NOMO-1 treated with DMSO at 0.1 percent for 48 hours (cell line): ENCODE results near the gene MTARC1.
A peak's percentile ranks its signal among the peaks of the same experiment; 100 is the strongest.

ENCODE experiments used
- DNase-seq: peaks from one replicate; lab custom pipeline; 2025; ENCODE audit not compliant: unreplicated experiment; lab: John Stamatoyannopoulos, UW

MTARC1 gene

DNA sequence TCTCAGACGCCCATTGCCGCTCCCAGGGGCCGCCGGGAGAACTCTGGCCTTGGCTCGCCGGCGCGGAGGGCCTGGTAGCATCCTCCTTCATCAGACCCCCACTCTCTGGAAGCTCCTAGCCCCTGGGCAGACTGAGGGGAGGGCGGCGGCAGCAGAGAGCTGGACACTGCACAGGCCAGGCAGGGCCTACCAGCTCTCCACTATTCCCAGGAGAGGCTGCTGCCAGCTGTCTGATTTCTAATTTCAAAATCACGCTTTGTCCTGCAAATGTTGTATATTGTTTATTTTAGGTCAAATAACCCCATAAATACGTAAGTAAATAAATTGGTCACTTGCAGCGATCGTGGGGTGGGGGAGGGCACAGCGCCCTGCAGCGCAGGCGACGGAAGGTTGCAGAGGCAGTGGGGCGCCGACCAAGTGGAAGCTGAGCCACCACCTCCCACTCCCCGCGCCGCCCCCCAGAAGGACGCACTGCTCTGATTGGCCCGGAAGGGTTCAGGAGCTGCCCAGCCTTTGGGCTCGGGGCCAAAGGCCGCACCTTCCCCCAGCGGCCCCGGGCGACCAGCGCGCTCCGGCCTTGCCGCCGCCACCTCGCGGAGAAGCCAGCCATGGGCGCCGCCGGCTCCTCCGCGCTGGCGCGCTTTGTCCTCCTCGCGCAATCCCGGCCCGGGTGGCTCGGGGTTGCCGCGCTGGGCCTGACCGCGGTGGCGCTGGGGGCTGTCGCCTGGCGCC, at the start of gene MTARC1:
Gene MTARC1, plus strand, starts transcription at position 577 of the 732 bp plus-strand sequence. Its CDS starts 32 bp downstream, at position 609.
- DNase-seq: peak; percentile 66

DNA sequence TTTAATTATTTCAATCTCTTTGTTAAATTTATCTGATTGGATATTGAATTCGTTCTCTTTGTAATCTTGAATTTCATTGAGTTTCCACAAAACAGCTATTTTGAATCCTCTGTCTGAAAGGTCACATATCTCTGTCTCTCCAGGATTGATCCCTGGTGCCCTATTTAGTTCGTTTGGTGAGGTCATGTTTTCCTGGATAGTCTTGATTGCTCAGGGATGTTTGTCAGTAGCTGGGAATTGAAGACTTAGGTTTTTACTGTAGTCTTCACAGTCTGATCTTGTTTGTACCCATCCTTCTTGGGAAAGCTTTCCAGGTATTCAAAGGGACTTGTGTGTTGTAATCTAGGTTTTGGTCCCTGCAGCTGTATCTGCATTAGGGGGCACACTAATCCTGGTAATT, 45.4 kb upstream of the MTARC1 start:
- no peak for DNase-seq

DNA sequence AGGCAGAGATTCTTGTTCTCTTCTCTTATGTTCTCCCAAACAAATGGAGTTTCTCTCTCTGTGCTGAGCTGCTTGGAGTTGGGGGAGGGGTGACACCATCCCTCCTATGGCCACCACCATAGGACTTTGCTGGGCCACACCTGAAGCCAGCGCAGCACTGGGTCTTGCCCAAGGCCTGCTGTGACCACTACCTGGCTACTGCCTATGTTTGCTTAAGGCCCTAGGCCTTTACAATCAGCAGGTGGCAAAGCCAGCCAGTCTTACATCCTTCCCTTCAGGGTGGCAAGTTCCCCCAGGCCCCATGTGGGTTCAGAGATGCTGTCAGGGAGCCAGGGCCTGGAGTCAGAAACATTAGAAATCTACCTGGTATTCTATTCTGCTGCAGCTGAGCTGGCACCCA, 44.9 kb upstream of the MTARC1 start:
- DNase-seq: no peak

DNA sequence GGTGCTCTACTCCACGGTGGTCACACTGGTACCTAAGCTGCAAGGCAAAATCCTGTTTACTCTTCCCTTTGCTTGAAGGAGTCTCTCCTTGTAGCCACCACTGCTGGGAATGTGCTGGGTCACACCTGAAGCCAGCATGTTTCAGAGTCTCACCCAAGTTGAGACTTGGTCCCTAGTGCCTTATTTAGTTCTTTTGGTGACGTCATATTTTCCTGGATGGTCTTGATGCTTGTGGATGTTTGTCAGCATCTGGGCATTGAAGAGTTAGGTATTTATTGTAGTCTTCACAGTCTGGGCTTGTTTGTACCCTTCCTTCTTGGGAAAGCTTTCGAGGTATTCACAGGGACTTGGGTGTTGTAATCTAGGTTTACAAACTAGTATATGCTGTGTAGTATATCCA, 44.2 kb upstream of the MTARC1 start:
- no peak for DNase-seq

DNA sequence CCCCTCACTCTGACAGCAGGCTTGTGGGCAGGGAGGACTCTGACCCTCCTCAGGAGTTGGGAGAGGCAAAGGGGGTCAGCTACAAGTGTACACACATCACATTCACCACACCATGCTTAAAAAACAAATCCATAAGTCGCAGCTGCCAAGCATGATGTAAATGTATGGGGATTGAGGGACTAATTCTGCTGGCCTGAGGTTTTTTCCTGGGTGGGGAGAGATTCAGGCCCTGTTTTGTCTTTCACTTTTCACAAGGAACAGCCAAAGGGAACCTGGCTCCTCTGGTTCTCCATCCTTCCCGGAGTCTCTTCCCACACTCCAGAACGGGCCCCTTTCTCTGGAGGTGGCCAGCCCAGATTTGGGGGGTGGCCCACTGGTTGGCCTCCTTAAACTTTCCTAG, 39.9 kb upstream of the MTARC1 start:
- DNase-seq: no peak

DNA sequence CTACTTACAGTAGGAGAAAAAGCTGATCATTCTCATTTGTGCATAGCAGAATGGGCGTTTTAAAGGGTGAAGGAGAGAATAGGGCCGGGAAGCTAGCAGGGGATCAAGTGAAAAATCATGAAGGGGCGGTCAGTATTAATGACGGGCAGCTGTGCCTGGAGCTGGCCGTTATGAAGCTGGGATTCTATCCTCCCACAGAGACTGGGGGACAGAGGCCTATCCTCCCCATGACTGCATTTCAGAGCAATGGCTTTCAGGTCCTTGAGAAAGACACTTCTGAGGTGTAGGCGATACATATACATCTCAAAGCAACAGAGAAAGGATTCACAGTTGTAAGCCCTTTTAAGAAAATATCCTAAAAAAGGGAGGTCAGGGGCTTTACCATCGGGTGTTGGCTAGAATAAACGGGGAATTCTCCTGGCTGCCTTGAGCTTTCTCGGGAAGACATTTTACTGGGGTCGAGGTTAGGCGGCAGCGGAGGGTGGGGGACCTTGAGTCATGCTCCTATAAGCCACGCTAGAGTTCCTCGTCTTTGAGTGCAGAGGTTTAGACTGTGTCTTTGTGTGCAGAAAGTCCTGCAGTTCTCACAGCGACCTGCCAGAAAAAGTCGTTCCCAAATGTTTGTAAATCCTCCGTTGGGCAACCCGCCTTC, 39.1 kb upstream of the MTARC1 start:
- DNase-seq: no peak

DNA sequence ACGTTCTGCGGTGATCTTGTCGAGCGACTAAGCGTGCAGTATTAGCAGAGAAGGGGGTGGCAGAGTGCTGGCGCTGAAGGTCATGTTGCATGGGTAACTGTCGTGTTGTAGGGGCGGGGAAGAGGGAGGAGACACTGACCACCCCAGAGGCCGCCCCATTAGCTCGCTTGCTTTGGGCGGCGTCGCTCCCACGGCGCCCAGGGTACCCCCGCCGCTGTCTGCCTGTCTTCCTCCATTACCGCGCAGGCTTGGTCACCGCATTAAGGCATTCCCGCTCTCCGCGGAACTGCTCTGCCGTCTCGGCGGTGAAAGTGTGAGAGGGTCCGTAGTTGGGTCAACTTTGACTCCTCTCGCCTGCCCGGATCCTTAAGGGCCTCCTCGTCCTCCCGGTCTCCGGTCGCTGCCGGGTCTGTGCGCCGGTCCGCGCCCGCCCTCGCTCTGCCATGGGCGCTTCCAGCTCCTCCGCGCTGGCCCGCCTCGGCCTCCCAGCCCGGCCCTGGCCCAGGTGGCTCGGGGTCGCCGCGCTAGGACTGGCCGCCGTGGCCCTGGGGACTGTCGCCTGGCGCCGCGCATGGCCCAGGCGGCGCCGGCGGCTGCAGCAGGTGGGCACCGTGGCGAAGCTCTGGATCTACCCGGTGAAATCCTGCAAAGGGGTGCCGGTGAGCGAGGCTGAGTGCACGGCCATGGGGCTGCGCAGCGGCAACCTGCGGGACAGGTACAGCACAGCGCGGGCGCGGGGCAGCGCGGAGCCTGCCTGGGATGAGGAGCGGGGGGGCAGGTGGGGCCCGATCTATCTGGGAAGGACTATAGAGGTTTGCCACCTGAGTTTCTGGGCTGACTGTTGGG, 38.4 kb upstream of the MTARC1 start, which contains the start of gene MTARC2:
Gene MTARC2, plus strand, starts transcription at position 234 of the 846 bp plus-strand sequence. Its CDS starts 210 bp downstream, at position 444.
- peak; percentile 86 for DNase-seq

DNA sequence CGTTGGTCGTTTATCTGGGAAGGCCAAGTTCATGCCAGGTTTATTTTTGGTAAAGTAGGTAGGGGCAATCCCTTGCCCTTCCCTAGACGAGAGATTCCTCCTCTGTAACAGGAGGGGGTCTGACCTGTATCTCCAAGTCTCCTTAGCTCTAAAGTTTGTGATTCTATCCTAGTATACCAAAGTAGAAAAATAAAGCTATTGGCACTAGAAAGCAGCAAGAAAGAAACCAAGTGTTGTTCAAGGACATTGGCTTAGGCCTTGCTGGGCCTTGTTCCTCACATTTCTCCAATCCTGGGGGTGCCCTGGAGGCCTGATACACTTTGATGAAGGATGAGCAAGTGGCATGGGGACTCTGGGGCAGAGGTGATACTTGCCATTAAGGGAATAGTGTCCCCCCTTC, 37.8 kb upstream of the MTARC1 start:
- DNase-seq: no peak

DNA sequence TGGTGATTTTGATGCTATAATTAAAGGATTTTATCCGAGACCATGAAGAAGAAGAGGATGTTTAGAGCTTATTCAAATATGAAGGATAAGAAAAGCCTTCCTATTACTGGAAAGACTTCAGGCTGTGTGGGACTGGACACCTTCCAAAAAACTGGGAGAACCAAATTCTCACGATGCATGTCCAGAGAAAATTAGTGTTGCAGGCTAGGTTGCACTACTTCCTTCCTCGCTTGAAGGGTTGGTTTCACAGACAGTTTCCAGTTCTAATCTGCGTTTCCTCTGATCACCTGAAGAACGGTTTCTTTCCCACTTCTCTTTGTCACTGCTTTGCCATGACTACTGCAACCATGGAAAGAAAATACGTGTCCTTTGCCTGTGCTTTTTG, 36.6 kb upstream of the MTARC1 start:
- DNase-seq: no peak

DNA sequence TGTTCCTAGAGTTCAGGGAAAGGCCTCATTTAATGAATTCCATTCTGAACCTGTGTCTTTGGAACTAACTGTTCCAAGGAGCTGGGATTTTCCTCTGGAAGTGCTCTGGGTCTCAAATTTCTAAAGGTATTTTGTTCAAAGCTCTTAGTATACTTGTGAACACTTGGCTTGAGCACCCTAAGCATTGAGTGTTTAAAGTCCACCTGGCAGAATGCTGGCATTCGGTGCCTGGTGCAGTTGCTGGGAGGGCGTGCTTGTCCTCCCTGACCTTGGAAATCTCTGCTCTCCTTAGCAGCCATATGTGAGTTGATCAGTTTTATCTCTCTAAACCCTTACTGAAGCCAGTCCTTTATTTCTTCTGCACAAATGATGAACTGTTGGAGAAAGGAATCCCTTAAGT, 35.6 kb upstream of the MTARC1 start:
- no peak for DNase-seq

DNA sequence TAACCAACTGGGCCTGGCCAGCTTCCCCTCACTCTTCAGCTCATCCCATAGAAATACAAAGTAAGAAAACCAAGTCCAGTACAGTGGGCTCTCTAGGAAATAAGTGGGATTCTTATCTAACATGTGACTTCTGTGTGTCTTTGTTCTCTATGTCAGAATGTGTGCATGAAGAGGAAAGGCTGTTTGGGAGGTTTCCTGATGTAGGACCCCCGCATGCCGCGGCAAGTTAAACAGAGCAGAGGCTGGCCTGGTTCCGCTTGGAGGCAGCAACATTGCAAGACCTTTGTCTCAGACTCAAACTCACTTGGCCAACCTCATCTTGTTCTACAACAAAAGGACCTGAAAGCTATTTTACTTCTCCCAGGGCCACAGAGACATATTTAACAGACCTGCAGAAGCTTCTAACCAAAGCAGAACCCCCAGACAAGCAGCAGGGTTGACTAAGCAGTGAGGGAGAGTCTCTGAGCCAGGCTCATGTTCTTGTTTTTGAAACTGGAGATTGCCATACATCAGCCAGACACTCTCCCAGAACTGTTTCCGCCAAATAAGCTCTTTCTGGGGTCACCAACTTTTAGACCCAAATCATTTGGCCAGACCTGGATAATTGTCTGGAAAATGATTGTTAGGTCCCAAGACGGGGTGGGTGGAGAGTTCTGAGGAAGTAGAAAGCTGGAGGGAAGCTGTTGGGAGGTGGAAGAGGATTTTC, 32.3 kb upstream of the MTARC1 start:
- DNase-seq: no peak

DNA sequence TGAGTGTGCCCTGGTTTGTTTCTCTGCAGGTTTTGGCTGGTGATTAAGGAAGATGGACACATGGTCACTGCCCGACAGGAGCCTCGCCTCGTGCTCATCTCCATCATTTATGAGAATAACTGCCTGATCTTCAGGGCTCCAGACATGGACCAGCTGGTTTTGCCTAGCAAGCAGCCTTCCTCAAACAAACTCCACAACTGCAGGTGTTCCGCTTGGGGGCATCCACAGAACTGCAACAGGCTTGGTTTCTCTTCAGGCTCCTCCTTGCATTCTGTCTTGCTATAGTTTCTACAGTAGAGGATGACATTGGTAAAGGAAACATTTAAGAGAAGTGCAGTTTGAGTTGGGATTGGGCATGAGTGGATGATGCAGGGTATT, 31.8 kb upstream of the MTARC1 start:
- no peak for DNase-seq

DNA sequence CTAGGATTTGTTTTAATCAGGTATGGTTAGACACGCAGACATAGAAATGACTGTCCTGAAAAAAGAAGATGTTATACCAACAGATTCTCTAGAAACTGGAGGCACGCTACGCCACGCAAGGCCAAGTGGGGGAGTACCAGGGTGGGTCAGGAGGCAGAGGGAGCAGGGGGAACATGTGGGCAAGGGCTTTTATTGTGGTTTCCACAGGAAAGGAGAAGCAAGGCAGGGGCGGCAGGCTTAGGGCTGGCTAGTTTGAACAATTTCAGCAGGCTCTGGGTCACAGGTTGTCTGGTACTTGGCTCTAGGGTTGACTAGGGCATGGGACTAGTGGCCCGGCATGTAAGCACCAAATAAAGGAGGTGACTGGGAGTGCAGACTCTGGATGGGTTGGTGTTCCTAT, 31.4 kb upstream of the MTARC1 start:
- no peak for DNase-seq

DNA sequence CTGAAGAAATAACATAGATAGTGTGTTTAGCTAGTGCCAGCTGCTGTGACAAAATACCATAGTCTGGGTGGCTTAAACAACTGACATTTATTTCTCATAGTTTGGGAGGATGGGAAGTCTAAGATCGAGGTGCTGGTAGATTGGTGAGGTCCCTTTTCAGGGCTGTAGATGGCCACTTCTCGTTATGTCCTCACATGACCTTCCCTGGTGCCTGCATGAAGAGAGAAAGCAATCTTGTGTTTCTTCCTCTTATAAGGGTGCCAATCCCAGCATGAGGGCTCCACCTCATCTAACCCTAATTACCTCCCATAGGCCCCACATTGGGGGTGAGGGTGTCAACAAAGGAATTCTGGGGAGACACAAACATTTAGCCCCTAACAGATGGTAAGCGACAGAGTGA, 29.3 kb upstream of the MTARC1 start:
- no peak for DNase-seq

DNA sequence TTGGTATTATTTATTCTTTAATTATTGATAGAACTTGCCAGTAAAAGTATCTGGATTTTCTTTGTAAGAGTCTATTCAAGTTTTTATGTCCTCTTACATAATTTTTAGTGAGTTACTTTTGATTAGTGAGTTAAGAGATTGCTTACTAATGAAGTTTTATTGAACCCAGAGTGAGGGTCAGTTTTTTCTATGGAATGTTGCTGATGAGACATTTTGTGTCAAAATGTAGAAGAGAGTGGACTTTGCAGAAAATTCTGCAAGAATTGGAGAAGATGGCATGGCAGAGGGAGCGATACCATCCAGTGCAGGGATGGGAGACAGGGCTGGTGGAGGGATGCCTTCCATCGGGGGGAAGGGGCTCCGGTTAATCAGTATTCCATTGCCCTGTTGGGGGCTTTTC, 27.6 kb upstream of the MTARC1 start:
- DNase-seq: no peak

DNA sequence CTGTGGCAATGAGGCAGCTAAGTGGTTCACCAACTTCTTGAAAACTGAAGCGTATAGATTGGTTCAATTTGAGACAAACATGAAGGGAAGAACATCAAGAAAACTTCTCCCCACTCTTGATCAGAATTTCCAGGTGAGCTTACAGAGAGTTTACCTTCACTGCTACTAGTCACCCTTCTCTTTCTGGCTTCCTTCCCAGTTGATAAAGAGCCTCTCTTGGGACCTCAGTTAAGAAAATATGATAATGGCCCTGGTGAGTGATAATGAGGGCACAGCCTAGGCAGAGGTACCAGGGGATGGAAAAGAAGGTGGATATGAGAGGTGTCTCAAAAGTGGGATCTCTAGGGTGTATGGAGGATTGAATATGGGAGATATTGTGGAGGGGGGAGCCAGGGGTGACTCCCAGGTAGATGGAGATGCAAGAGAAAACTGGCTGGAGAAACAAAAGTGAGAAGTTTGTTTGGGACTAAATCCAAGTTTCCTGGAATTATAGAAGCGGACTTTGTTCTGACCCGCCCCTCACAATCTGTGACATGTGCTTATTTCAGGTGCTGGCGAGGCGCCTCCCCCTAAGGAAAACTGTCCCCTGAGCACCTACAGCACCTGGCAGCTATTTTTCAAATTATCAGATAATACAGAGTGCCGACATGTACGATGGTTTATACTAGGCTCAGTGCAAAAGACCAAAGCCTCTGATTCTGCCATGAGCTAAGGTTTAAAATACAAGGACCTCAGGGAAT, 24.9 kb upstream of the MTARC1 start:
- DNase-seq: no peak

DNA sequence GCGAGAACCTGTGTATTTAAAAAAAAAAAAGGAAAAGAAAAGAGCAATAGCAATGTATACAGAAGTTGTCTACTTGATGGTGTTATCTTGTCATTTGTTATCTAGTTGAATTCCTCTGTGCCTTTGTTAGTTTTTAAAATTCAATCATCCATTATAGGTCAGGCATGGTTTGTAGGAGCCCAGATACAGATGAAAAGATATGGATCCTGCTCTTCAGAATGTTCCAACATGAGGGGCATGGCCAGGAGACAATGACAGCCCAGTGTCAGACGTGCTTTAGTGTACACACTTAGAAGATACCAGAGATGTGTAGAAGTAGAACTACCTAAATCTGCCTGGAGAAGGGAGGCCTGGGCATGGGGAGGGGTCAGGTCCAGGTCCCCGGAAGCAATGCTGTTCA, 22.0 kb upstream of the MTARC1 start:
- no peak for DNase-seq

DNA sequence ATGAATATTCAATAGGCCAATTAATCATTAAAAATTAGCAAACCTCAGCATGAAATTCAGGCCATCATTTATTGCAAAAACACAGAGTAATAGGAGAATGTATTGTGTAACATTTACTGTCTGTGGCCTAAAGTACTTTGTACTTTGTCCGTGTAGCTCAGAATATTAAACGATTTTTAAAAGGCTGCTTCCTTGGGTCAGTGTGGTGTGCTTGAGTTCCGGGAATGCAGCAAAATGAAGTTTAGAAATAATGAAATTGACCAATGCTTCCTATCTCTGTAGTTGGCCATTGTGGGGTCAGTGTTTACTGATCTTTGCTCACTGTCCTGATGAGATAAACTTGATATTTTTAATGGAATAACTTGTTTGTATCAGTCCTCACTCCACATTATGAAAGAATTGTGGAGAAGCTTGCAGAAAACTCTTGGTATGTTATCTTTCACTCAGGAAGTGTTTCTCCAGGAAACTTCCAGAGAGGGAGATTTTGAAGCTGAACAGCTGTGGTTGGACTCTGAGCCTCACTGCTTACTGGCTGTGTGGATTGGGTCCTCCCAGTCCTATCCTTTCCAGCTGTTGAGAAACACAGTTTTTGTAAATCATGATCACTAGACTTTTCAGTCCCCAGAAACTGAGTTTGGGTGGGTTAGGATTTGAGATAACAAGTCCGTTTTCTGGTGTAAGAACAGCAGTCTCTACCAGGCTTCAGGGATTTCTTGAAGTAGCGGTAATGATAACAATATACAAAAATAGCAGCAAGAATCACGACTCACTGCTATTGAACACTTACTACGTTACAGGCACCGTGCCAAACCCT, 19.2 kb upstream of the MTARC1 start:
- peak; percentile 0 for DNase-seq

DNA sequence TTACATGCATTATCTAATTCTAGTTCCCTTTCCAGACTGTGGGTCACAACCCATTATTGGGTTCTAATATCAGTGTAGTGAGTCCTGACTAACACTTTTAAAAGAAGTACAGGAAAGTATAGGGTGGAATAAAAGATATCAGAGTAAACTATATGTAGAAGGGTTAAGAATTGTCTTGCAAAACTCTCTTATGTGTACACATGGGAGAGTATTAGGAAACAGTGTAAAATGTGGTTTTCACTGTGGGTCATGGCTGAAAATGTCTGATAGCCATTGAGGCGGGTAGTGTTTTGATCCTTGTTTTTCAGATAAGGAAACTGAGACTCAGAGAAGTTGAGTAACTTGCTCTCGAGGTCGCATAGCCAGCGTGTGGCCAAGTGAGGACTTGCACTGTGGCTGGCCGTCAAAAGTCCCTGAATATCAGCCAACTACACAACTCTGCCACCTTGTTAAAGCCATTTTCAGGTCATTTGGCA, 18.5 kb upstream of the MTARC1 start:
- DNase-seq: peak; percentile 42

DNA sequence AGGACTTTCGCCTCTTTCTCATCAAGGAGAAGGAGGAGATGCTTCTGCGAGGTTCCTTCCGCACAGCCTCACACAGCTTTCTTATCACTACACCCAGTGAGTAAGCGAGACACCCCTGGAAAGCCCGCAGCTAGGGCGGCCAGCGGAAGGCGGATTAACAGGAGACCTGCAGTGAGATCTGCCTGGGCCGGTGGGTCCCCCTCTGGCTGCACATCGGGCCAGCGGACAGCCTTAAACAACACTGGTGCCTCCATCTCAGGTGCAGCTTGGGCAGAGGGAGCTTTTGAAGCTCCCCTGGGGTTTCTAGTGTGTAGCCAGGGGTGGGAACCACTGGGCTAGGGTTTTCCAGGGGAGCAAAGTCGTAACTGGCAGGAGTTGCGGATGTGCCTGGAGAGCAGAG, 17.5 kb upstream of the MTARC1 start:
- DNase-seq: no peak
